HG02588 (cell line): ENCODE data around the gene GRIK4.
A peak's percentile ranks its signal among the peaks of the same experiment; 100 is the strongest.

Experiments
- ATAC-seq: cut with Tn5 transposase; IDR thresholded peaks from one replicate; pipeline ENCODE4 v1.9.1; 2021; ENCODE audit warnings: mild to moderate bottlenecking, moderate library complexity; ENCODE audit not compliant: unreplicated experiment

Gene GRIK4

DNA sequence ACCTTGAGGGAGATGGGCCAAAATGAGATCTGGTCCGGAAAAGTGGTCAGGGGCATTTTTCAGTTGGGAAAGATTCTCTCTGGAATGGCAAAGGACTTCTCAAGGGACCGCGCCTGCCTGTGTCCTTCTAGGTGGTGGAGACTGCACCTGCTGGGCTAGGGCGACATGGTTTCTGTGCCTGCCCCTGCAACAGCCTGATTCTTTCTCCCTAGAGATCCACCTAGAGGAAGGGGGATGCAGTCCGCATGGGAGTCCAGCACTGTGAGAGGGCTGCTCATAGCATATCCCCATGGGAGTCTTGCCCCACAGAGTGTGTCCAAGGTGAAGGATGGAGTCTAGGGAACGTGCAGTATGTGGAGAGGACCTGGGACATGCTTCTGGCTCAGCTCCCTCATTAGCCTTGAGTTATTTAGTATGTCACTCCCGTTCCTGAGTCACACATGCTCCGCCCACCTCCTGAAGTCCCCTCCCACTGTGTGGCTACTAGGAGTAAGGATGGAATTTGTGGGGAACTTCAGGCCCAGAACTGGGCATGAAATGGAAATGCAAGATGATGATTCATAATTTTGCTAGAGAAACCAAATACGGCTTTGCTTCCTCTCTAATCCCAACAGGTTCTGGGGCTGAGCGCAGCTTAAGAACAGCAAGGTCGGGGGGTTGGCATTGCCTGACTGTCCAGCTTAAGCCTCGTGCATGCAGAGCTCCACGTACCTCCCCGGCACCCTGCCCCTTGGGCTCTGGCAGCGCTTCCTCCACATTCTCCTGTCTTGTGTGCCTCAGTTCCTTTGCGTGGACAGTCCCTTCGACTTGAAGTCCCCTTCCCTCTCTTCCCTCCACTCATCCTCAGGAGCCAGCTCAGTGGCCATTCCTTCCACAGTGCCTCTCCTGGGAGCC lies 35.0 kb downstream of the GRIK4 start:
- ATAC-seq = no peak

DNA sequence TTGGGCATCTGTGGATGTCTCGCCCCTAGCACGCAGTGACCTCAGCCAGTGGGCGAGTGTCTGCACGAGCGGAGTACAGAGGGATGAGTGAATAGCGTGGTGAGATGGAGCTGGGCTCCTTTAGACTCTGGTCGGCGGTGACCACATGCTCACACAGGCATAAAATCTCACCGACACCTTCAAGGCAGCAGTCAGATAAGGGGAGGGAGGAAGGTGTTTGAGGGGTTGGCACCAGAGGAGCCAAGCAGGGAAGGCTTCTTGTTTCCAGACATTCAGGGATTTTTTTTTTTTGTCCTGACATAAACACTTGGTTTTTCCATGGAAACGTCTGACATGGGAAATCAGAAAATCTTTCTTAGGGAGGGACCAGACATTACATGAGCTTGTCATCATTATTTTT lies 35.8 kb downstream of the GRIK4 start:
- no peak for ATAC-seq

DNA sequence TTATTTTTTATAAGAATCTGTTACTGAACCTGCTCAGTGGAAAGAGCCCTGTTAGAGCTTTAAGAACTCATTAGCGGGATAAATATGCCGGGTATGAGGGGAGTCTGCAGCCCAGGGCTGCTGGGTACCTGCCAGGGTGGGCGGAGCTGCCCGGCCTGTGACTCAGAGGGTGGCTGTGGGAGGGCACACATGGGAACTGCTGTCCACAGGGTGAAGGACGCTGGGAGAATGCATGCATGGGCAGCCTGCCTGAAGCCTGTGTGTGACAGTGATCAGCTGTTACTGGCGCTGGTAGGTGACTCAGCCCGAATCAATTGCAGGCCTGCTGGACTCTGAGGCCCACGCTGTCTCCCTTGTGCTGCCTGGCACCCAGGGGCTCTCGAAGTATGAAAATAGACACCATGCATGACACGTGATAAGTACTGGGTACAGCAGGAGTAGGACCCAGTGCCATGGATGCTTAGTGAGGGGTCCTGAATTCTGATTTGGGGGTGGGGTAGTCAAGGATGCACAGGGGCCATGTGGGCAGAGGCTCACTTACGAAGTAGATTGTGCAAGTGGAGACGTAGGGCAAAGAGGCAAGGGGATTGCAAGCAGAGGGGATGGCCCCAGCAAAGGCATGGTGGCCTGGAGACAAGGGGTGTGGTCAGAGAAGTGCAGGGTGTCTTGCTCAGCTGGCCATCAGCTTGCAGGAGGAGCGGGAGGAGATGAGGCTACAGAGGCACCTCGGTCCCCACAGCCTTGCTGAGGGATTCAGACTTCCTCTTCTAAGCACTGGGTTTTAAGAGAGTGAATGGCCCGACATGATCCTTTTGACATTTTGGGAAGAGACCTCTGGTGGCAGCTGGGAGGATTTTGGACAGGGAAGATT lies 36.5 kb downstream of the GRIK4 start:
- no peak for ATAC-seq

DNA sequence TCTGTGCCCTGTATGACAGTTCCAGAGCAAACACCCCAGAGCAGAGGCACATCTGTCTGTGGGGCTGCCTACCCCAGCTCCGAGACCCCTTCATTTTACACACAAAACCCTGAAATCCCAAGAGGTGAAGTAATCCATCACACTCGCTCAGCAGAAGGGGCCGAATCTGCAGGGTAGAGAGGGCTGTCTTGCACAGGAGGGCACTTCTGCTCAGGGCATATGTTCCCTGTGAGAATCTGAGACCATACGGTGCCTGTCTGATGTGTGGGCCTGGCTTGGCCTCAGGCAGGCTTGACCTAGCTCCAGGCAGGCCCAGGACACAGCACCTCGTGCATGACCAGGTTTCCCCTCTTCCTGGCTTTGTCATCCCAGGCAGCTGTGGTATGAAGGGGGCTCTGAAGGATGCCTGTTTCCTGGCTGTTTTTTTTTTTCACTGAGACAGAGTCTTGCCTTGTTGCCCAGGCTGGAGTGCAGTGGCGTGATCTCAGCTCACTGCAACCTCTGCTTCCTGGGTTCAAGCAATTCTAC lies 37.2 kb downstream of the GRIK4 start:
- ATAC-seq = no peak

DNA sequence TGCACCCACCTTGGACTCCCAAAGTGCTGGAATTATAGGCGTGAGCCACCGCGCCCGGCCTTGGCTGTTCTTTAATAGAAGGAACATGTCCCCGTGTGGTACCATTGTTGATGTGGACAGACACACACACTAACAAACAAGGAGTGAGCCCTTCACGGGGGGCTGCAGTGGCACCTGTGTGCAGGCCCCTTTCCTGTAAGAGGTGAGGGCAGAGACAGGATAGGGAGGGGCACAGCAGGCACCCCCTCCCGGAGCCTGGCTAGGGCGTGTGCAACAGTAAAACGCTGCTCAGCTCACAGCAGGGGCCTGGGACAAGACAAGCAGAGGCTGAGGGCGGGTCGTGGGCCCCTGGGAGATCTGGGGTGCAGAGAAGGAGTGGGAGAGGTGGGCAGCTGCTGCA lies 37.8 kb downstream of the GRIK4 start:
- no peak for ATAC-seq

DNA sequence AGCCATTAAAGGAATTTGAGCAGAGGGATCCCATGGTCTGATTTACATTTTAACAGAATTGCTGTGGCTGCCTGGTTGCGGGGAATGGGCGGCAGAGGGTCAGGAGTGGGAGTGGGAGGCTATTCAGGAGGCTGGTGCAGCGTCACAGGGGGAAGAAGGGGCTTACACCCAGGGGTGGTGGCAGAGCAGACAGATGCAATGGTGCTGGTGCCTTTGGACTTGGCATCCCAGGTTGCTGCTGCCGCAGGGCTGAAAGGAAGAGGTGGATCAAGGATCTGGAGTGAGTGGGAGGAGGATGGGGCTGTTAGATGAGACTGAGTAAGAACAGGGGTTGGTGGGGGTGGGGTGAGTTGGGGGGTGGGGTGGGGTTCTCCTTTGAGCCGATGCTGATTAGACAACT lies 38.5 kb downstream of the GRIK4 start:
- no peak for ATAC-seq

DNA sequence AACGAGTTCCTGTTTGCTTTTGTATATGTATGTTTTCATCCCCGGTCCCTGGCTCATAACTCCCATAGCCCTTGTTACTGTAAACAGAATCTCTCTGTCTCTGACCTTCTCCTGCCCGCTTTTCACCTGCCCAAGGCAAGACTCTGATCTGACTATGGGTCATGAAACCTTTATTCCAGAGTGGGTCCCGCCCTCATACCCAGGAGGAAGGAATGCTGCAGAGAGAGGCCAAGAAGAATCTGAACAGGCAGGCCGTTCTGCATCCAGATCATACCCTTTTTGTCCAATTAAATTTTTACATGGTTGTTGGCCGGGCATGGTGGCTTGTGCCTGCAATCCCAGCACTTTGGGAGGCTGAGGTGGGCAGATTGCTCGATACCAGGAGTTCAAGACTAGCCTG lies 39.6 kb downstream of the GRIK4 start:
- ATAC-seq = no peak

DNA sequence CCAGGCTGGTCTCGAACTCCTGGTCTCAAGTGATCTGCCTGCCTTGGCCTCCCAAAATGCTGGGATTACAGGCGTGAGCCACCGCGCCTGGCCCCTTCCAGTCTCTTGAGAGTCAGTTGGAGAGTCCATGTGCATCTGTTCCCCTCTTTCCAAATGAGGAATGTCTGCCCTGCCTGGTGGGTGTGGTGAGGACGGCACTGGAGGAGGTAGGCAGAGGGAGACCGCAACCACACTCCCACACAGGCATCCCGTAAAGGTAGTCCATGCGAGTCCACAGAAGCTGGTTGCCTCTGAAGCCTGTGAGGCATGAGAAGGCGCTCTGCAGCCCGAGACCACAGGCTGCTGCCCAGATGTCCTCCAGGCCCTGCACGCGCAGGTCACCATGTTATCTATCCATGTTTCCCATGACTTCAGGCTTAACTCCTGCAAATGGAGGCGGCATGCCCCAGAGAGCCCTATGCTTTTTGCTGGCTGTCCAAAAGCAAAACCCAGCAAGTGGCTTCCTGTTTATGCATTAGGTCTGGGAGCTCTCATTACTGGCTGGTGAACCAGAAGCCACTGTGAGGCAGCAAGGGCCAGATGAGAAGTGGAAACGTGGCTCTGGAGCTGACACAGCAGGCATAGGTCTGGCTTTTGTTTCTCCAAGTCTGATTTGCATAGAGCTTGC lies 43.4 kb downstream of the GRIK4 start:
- ATAC-seq = no peak

DNA sequence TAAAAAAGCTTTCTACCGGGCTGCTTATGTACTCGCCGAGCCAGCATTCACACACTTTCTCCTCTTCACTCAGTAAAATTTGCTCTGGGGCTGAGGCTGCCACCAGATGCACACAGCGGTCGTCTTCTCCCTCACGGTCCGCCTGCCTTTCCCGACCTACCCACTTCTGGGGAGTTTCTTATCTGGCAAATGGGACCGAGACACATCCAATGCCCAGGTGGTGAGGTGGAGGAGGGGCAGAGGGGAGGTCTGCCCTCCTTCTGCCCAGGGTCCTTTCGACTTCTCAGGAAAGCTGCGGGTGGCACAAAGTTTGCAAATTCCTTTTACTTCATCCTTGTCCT lies 43.9 kb downstream of the GRIK4 start:
- ATAC-seq = no peak

DNA sequence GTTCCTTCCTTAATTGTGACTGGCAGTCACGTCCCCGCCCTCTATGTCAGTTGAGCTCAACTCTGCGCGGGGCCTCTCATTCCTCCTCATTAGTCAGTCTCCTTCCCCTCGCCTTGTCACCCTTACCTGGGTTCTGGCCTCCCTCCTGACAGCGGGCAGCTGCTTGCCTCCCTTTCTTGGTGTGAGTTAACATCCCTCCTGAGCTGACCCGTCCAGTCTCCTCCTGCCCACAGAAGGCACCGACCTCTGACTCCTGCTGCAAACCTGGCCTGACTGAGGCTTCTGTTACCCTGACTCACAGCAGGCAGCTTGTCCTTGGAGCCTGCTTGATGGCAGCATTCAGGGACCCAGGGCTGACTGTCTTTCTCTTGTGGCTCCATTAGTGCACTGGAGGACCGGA lies 45.2 kb downstream of the GRIK4 start:
- no peak for ATAC-seq

DNA sequence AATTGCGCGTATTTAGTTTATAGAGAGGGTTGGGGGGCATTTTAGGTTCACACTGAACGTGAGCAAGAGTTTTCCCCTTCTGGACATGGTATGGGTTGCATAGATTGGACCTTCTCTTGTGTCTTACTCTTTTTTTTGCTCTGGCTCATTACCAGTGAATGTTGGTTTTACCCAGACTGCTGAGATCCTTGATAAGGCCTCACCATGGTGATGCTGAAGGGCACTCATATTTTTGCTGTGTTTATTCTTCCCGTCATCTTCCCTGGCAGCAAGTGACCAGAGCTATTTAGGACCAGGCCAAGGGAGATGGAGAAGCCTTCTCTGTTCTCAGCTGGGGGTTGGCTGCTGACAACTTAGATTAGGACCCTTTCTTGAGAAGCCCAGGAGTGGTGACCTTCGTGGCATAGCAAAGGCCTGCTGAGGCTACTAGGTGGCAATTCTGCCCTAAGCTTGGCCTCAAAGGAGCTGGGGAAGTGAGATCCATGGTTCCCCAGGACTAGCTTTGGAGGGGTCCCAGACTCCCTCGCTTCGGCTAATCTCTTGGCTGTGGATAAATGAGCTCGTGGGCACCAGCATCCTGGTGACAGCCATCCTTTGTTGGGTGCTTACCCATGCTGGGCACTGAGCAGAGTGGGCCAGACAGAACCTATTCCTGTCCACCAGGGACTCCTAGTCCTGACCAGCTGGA lies 47.3 kb downstream of the GRIK4 start:
- no peak for ATAC-seq

DNA sequence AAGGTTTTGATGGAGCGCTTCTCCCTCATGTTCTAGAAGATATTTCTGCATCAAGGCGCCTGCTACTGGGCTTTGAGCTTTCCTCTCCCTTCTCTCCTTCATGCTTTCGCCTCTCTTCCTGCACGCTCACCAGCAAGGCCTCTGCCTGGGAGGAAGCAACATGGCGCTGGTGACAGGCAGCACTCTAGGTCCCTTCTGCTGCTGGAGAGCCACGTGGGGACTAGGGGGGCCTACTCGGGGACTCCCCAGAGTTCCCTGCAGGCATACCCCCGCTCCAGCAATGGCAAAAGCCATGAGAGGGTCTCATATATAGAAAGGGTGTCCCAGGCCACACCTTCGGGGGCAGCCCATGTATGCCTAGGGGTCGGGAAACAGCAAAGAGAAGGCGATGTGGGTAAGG lies 49.7 kb downstream of the GRIK4 start:
- ATAC-seq = no peak

DNA sequence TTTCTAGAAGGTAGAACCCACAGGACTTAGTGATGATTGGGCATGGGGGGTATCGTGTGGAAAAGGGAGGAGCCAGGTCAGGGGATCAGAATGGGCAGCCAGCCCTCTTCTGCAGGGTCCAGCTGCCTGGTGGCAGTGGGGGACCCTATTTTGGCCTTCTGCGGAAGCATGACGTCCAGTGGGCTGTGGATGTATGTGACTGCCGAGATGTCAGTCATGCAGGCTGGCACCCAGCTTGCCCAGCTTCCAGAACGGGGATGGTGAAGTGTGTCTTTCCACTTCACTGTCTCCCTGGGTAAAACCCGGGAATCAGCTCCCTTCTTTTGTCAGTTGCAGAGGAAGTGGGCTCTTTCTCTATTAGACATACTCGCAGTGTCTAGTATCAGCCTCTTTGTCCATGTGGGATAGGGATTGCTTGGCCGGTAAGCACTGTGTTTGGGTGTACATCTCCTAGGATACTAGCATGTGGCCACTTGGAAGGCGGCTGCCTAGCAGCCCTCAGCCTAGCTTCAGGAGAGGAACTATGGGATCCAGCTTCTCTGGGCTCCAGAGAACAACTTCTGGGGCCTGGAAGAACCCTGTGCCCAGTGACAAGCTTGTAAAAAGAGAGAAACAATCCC lies 51.4 kb downstream of the GRIK4 start:
- no peak for ATAC-seq

DNA sequence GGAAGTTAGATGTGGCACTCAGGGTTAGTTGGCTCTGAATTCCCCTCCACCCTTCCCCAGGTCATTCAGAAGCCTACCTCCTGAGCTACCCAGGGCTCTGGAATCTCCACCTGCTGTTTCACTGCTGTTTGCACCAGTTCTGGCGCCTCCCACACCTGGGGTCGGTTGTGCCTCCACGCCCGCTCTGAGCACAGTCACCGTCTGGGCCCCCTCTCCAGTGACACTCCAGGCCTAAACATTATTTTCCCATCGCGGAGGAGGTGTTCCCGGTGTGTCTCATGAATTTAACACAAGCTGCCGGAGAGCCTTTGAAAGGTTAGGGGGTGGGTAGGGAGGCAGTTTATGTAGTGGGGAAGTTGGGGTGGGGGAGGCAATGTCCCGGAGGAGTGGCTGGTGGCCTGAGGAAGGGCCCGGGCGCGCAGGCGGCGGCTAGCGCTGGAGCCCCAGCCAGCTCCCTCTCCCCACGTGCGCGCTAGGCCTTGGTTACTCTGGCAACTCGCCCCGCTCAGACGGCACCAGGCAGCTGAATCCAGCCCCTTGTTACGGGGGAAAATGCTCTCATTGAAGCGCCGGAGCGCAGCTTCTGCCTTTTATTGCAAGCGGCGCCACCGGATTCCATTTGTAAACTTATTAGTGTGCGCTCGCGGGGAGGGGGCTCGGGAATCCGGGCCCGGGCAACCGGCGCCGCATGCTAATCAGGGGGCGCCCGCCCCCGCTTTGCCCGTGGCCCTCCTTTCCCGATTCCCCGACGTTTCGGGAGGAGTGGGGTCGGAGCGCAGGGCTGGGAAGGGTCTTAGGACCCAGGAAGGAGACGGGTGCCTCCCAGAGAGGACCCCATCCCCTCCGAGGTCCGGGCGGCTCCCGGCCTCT lies 52.4 kb downstream of the GRIK4 start:
- ATAC-seq = no peak

DNA sequence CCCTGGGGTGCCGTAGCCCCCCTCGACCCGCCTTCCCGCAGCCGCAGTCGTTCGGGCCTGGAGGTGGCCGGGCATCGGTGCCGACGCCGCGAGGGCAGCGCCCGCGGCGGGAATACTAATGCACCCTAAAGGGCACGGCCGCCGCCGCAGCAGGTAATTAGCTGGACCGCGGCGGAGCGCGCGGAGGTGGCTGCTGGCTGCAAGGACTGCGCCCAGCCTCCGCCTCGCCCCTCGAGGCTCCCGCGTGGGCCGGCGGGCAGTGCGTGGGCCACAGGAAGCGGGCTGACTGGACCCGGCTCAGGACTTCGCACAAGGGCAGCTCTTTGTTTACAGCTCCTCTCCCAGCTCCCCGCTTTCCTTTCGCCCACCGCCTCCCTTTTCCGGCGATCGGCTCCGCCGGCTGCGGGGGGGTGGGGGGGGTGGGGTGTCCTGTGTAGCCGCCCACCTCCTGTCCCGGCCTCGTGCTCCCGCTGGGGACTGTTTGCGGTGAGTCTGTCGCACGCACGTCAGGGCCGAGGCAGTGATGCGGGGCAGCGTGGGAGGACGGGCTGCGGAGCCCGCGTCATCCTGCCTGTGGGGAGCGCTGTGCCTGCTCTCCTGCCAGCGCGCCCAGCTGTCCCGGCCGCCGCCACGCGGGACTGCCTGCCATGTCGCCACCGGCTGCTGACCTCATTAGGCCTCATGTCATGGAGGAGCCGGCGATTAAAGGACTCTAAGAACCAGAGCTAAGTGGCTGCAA lies 53.2 kb downstream of the GRIK4 start:
- ATAC-seq = peak; percentile 61

DNA sequence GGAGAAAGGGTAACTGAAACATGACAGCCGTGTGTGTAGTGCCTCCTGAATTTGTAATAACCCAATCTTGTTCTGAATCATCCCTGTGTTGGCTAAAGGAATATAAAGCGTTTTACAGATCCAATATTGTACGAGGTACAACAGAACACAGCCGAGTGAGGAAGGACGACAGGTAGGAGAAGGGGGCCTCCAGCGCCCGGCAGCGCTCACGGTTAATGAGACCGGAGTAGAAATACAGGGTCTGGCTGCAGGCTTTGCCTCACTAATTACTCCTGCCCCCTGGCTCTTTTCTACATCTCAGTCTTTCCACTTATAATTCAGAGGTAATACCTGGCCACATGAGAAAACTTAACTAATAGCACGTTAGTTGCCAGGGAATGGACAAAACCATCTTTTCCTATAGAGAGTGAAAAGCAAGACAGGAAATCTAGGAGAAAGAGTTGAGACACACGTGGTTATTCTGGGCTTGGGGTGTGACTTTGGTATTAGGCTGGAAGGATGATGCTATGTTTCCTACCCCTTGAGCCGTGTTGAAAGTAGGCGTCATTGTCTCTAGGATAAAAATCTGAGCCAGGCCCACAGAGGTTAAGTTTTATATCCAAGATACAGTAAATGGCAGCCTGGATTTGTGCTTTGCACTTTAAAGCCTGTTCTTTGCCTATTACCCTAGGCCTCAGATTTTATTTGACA lies 54.1 kb downstream of the GRIK4 start:
- ATAC-seq = no peak

DNA sequence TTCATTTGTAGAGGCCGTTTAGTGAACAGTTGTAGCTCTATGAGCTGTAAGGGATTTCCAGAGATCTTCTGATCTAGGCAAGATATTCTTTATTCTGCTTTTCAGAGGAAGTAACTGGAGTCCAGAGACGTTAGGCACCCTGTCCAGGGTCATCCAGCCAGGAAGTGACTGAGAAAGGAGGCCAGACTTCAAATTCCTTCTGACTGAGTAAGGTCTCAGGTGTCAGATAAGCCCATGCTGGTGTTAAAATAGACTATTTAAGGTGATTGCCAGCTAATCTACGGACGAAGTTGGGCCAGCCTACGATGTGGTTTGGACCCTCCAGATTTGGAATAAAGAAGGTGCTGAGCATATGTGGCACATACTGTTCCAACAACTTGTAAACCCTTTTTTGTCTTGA lies 54.6 kb downstream of the GRIK4 start:
- no peak for ATAC-seq
